NCI-H2029 treated with DMSO at 0.1 percent for 48 hours (cell line): ENCODE results near the gene KLF14.
"Not testable (repeated sequence)": the region's sequence is repeated elsewhere in the genome, so short reads cannot be mapped to it uniquely, and the experiment has no call there.

Experiments
- DNase-seq: peaks from one replicate; lab custom pipeline; 2025; lab: John Stamatoyannopoulos, UW

The KLF14 gene

DNA sequence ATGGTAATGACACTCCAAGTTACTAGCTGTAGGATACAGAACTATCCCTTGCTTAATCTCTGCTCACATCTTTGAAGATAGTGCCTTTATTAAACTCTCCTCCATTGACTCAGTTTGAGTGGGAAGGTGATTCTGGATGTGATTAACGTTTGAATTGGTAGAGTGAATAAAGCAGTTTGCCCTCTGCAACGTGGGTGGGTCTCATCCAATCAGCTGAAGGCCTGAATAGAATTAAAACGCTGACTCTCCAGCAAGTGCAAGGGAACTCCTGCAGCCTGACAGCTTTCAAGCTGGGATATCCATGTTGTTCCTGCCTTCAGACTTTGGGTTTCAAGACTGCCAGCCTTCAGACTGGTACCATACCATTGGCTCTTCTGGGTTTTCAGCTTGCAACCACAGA, 21.6 kb downstream of the KLF14 start:
- DNase-seq, result no peak

DNA sequence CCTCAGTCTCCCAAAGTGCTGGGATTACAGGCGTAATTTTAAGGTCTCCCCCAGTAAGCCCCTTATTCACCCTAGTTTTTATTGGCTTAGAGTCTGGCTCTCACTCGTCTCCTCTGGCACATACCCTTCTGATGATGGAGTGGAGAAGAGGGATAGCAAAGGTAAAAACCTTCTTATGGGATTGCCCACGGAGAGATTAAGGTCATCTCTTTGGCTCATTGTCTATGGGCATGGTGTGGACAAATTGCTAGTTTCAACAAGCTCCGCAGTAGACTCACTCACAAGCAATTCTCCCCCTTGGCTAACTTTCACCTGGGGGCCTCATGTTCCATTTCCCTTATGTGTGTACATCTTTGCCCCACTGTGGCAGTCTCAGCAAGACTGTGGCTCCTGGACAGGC, 25.2 kb downstream of the KLF14 start:
- no peak for DNase-seq

DNA sequence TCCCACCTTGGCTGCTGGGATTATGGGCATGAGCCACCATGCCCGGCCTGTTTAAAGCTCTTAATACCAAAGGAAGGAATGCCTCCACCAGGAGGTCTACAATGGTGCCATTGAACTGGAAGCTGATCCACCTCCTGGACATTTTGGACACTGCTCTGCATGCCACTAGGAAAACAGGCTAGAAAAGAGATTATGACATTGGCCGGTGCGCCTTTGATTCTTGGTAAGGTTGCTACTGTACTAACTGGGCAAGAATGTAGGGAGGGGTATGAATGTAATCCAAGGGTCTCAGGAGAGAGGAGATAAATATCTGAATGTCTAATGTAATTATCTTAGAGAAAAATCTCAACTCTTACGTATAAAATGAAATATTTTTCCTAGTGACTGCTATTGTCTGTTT, 26.0 kb downstream of the KLF14 start:
- DNase-seq, result no peak

DNA sequence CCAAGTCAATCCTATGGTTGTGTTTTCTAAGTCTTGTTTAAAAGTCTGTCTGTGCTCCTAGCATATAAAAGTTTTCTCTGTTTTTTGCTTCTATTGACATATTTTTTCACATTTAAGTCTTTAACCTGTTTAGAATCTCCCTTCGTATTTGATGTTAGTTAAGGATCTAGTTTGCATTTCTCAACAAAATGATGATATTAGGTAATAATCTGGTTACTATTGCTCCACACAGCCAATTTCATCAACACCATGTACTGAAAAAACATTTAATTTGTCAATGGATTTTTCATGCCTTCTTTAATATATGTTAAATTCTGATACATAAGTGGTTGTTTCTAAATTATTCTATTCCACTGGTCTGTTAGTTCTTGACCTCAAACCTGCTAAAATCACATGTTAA, 30.2 kb downstream of the KLF14 start:
- no peak for DNase-seq

DNA sequence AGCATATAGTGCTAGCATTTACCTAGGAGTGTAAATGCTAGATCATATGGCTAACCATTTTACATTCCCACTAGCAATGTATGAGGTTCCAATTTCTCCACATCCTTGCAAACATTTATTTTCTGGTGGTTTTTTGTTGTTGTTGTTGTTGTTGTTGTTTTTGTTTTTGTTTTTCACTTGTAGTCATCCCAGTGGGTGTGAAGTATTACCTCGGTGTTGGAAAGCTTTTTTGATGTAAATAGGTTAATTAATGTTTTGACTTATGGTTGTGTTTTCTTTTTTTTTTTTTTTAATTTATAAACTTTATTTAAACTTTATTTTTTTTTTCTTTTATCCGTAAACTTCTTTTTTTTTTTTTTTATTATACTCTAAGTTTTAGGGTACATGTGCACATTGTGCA, 32.4 kb downstream of the KLF14 start:
- no peak for DNase-seq

DNA sequence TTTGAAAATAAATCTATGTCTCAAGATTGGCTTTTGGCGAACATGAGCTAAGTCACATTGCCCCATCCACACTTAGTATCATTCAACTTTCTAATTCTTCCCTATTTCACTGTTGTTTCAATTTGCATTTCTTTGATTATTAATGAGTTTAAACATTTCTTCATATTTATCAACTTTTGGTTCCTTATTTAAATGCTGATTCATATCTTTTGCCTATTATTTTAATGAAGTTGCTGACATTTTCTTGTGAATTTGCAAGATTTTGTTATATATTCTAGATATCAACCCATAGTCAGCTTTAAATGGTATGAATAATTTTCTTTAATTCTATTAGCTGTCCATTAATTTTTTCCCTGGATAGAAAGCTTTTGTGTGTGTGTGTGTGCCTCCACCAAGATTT, 33.2 kb downstream of the KLF14 start:
- no peak for DNase-seq

DNA sequence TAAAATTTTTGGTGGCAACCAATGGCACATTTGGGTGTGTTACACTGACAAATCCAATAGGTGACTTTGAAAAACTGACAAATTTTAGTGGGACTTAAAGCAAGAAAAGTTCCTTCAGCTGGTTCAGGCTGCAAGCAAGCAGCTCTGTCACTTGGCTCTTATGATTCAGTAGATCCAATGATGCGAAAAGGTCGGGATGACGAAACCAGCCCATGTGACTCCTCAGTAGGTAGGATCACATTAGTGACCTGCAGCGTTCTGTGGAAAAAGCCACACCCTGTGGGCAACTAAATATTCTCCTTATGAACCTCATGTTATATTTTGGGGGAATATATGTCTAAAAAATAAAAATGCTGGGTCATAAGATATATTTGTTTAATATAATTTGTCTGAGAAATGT, 34.3 kb downstream of the KLF14 start:
- DNase-seq, result no peak

DNA sequence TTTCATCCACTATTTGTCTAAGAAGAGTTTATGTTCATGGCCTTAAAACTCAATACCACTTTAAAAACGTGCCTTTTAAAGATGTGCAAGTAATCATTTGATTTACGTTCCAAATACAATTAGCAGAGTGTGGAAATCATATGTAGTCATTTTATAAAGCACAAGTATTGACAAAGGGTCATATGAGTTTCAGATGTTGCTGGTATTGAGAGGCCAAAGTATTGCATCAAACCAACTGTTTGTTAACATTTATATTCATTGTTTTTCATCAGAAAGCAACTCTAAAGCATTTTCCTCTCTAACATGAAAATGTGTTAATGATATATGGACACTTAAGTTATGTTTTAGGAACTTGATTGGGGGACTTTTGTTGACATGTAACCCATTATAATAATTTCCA, 36.2 kb downstream of the KLF14 start:
- DNase-seq, result no peak

DNA sequence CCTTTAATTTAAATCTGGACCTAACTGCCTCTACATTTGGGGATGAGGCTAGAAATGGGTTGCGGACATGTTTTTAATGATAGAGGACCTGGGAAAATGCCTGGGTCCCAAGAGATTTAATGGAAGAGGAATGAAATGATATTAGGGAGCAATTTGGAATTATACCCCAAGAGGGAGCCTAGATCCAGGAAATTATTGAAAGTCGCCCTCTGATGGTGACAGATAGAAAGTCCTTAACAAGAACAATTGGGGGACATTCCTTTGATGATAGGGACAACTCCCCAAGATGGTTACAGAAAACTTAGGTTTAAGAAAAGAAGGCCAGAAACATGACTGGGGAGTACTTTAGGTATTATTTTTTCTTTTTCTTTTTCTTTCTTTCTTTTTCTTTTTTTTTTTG, 38.2 kb downstream of the KLF14 start:
- no peak for DNase-seq

DNA sequence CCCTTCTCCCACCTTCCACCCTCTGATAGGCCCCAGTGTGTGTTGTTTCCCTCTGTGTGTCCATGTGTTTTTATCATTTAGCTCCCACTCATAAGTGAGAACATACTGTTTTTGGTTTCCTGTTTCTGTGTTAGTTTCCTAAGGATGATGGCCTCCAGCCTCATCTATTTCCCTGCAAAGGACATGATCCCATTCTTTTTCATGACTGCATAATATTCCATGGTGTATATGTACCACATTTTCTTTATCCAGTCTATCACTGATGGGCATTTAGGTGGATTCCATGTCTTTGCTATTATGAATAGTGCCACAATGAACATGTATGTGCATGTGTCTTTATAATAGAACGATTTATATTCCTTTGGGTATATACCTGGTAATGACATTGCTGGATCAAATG, 41.6 kb downstream of the KLF14 start:
- not testable (repeated sequence) for DNase-seq

DNA sequence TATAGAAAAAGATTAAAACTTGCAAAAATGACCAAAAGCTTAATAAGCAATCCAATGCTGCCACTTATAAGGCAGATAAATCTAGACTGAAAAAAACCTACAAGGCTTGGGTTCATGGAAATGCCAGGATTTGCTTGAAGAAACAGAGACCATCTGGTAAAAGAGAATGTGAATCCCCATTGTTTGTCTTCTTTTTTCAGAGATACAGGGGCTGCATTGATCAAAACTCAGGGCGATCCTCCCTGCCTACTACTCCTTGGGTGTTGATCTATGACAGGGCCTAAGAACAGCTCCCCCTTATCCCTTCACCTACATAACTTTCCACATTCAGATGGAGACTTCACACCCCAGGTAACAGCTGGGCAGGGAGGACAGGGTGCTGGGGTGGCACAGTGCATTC, 44.3 kb downstream of the KLF14 start:
- no peak for DNase-seq

DNA sequence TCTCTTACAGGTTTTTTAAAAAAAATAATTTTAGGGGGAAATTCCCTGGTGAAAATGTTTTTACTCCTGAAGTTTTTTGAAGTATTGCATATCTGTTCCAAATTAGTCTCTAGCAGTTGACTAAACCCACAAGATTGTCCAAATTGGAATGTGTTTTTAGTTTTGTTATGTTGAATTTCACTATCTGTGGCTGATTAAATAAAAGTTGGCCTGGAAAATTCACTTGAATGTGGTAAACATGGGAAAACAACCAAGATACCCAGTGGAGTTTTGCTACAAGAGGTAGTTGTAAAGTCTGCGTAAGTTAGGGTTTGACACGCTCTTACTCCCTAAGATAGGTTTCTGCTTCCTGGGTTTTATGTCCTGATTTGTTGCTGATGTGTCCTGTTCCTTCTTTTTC, 51.0 kb downstream of the KLF14 start:
- DNase-seq, result no peak
